ENCODE data around the gene L3MBTL3. TPM values are rescaled to one million over a fixed set of nuclear protein-coding genes. Genes with fewer than 3 reads are reported as not detected.
A peak's percentile ranks its signal among the peaks of the same experiment; 100 is the strongest.

L3MBTL3 gene
- total RNA-seq, 1 experiment from 2014 or later, result 3.1 TPM

GRCh38 chr6:130070792-130071191 lies 52.4 kb downstream of the L3MBTL3 start:
- Histone ChIP-seq H3K9me3 (ENCODE audit: low read length) (no peaks in the 10 kb centered on the region), H2AFZ (ENCODE audit: low read length) (no peak overlapping the region), H3K36me3 (ENCODE audit: low read depth, low read length) (no peaks in the 10 kb centered on the region), H3K9me2 (replicated peaks; ENCODE audit: low read length) (no peaks in the 10 kb centered on the region), H4K20me1 (ENCODE audit: low read length) (no peaks in the 10 kb centered on the region), H3K4me2 (ENCODE audit: low read length) (no peak overlapping the region), H3K4me1 (ENCODE audit: insufficient read depth, low read length) (no peaks in the 10 kb centered on the region), H3K4me3 (ENCODE audit: low read length) (no peak overlapping the region), H3K9ac (ENCODE audit: low read length) (no peak overlapping the region), H3F3A (ENCODE audit: low read length, unreplicated experiment) (no peaks in the 10 kb centered on the region), H3K27me3 (ENCODE audit: low read length) (no peaks in the 10 kb centered on the region), H3K79me2 (ENCODE audit: low read length) (no peaks in the 10 kb centered on the region), H3K27ac (ENCODE audit: low read length) (no peak overlapping the region)
- CTCF ChIA-PET, result interaction anchor here (0.6 kb wide), 1 partner anchor 255 kb away, joined by 13 read pairs; no protein-coding TSS in a partner anchor
- ATAC-seq (no peak), DNase-seq (no peak)
- POLR2A ChIA-PET (ENCODE audit: unreplicated experiment), result interaction anchor here (0.7 kb wide), 1 partner anchor 20 kb away, joined by 4 read pairs; no protein-coding TSS in a partner anchor
- intact Hi-C loops (cut with micrococcal nuclease), result no loop called here
- TF ChIP-seq CTCF (conservative IDR thresholded peaks at IDR 0.05; ENCODE audit: low read depth, low read length) (no peak), EZH2phosphoT487 (IDR thresholded peaks at IDR 0.05; ENCODE audit: borderline replicate concordance, low read length) (no peak), EZH2 (IDR thresholded peaks at IDR 0.05; ENCODE audit: low read length, unreplicated experiment) (no peak)
- BruUV-seq (replicated peaks), result no TSS peak

DNA sequence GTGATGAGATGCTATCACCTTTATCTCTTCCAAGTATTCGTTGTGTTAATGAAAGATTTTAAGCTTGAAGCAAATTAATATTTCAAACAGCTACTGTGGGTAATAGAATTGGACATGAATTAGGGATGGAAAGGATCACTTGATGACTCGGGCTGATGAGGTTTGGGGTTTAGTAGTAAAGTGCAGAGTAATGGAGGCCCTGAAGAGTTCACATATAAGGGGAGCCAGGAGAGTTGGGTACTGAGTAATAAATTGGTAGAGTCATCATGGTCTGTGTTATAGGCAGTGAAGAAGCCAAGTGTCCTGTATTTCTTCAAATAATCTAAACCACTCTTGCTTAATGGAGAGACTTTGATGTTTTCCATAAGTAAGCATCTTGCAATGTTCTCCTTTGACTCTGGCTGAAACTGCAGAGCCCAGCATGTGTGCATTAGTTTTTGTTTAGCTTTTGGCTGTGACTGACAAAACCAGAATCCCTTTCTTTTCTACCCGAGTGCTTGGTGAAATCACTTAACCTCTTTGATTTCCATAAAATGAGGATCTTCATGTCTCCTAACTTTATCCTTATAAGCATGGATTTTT lies 57.6 kb downstream of the L3MBTL3 start:
- Histone ChIP-seq H3K27me3 (ENCODE audit: low read length) (no peaks in the 10 kb centered on the region), H3K9me3 (ENCODE audit: low read length) (no peaks in the 10 kb centered on the region), H4K20me1 (ENCODE audit: low read length) (no peaks in the 10 kb centered on the region), H3K9me2 (replicated peaks; ENCODE audit: low read length) (no peaks in the 10 kb centered on the region), H3K4me3 (ENCODE audit: low read length) (no peak overlapping the region), H3K4me2 (ENCODE audit: low read length) (no peak overlapping the region), H3K9ac (ENCODE audit: low read length) (no peak overlapping the region), H3F3A (ENCODE audit: low read length, unreplicated experiment) (no peaks in the 10 kb centered on the region), H3K79me2 (ENCODE audit: low read length) (no peaks in the 10 kb centered on the region), H3K36me3 (ENCODE audit: low read depth, low read length) (no peaks in the 10 kb centered on the region), H2AFZ (ENCODE audit: low read length) (no peak overlapping the region), H3K27ac (ENCODE audit: low read length) (no peak overlapping the region), H3K4me1 (ENCODE audit: insufficient read depth, low read length) (no peaks in the 10 kb centered on the region)
- TF ChIP-seq EZH2 (IDR thresholded peaks at IDR 0.05; ENCODE audit: low read length, unreplicated experiment), result no peak
- no peak for TF ChIP-seq CTCF (conservative IDR thresholded peaks at IDR 0.05; ENCODE audit: low read depth, low read length)
- ChIA-PET POLR2A (ENCODE audit: unreplicated experiment) (interaction anchor here (0.6 kb wide), 1 partner anchor 11 kb away, joined by 5 read pairs; no protein-coding TSS in a partner anchor), CTCF (no interaction called here)
- DNase-seq (no peak), ATAC-seq (no peak)
- no TSS peak for BruUV-seq (replicated peaks)
- intact Hi-C loops (cut with micrococcal nuclease), result loop anchor here (2.0 kb wide), 1 partner anchor 207 kb away; no protein-coding TSS in a partner anchor

- Histone ChIP-seq H3K9me2 (replicated peaks; ENCODE audit: low read length) (no peaks in the 10 kb centered on the region), H3K9ac (ENCODE audit: low read length) (no peak overlapping the region), H3K9me3 (ENCODE audit: low read length) (no peaks in the 10 kb centered on the region), H3K4me3 (ENCODE audit: low read length) (no peak overlapping the region), H4K20me1 (ENCODE audit: low read length) (no peaks in the 10 kb centered on the region), H3K79me2 (ENCODE audit: low read length) (no peaks in the 10 kb centered on the region), H3K27me3 (ENCODE audit: low read length) (no peaks in the 10 kb centered on the region), H3K4me1 (ENCODE audit: insufficient read depth, low read length) (no peaks in the 10 kb centered on the region), H3K36me3 (ENCODE audit: low read depth, low read length) (no peaks in the 10 kb centered on the region), H3F3A (ENCODE audit: low read length, unreplicated experiment) (no peaks in the 10 kb centered on the region), H2AFZ (ENCODE audit: low read length) (no peak overlapping the region), H3K27ac (ENCODE audit: low read length) (no peak overlapping the region), H3K4me2 (ENCODE audit: low read length) (no peak overlapping the region)
- BruUV-seq (replicated peaks), result no TSS peak
- POLR2A ChIA-PET (ENCODE audit: unreplicated experiment), result no interaction called here
- CTCF ChIA-PET, result no interaction called here
- ATAC-seq (no peak), DNase-seq (peak; percentile 8)
- intact Hi-C loops (cut with micrococcal nuclease), result loop anchor here (2.0 kb wide), 1 partner anchor 206 kb away; no protein-coding TSS in a partner anchor
- TF ChIP-seq EZH2 (IDR thresholded peaks at IDR 0.05; ENCODE audit: low read length, unreplicated experiment) (no peak), CTCF (conservative IDR thresholded peaks at IDR 0.05; ENCODE audit: low read depth, low read length) (peak; percentile 28; the same call in 1 of the 2 replicates), EZH2phosphoT487 (IDR thresholded peaks at IDR 0.05; ENCODE audit: borderline replicate concordance, low read length) (no peak)
These were observed 58.1 kb downstream of the L3MBTL3 start for GRCh38 chr6:130076512-130076911.
